GM12878 (cell line): Measurements from ENCODE around the gene PCSK2. TPM values are rescaled to one million over a fixed set of nuclear protein-coding genes. Genes with fewer than 3 reads are reported as not detected.

Experiments
- ATAC-seq: fragments of 200-7000 bp; cut with Tn5 transposase; 3 replicates; pipeline ENCODE4 v1.9.1; 2020; ENCODE audit warnings: mild to moderate bottlenecking, moderate library complexity
- BruUV-seq: library from RNA; stranded (reverse); fragments of 400-500 nt; replicated peaks from 2 replicates; lab custom pipeline; 2021; lab: Mats Ljungman, UMichigan
- CTCF ChIA-PET: fragments of 300-600 bp; sonication (Branson Sonifier 250); formaldehyde crosslinking; extraction: SDS; loops from one replicate; lab custom pipeline; 2021; ENCODE audit warnings: inconsistent platforms; lab: Yijun Ruan, JAX
- POLR2A ChIA-PET: fragments of 350-600 bp; formaldehyde crosslinking; extraction: SDS; loops from one replicate; lab custom pipeline; 2021; ENCODE audit warnings: inconsistent platforms; lab: Charles Lee
- RAD21 ChIA-PET: fragments of 300-600 bp; sonication (Branson Sonifier 250); formaldehyde crosslinking; loops from one replicate; lab custom pipeline; 2023; ENCODE audit warnings: antibody characterized with exemption; ENCODE audit not compliant: unreplicated experiment; lab: Charles Lee
- SMC1A ChIA-PET: fragments of 300-600 bp; sonication (Branson Sonifier 250); formaldehyde crosslinking; loops from one replicate; lab custom pipeline; 2023; ENCODE audit not compliant: unreplicated experiment, uncharacterized antibody; lab: Charles Lee
- DNase-seq: peaks from one replicate; pipeline ENCODE4 v3.0.0-alpha.2; 2011; ENCODE audit warnings: low read depth, low spot score
- FAIRE-seq: peaks from 3 replicates; lab custom pipeline; 2011; peaks lifted over from hg19 to GRCh38; lab: Jason Lieb, UNC
- H2AFZ ChIP-seq: 2 replicates; pipeline ENCODE4 v1.6.0; 2011; ENCODE audit warnings: low read depth, low read length, control low read depth; ENCODE audit not compliant: control insufficient read depth
- H3K27ac ChIP-seq: 2 replicates; pipeline ENCODE4 v1.5.1; 2011; ENCODE audit warnings: control low read depth; ENCODE audit not compliant: control insufficient read depth, insufficient read depth
- H3K27me3 ChIP-seq, 2 experiments: replicated peaks in 1 of 2; 2 replicates each; pipeline versions ENCODE4 v1.6.0 to v1.6.1; 2011; ENCODE audit warnings: low read length in 1 of 2; ENCODE audit not compliant: control insufficient read depth in 2 of 2, insufficient read depth in 2 of 2
- H3K36me3 ChIP-seq, 2 experiments: 2 replicates each; pipeline ENCODE4 v1.5.1; 2011; ENCODE audit warnings: low read length in 1 of 2; ENCODE audit not compliant: control insufficient read depth in 2 of 2, insufficient read depth in 2 of 2
- H3K4me1 ChIP-seq: 2 replicates; pipeline ENCODE4 v1.6.1; 2011; ENCODE audit warnings: mild to moderate bottlenecking, low read length, moderate library complexity, mixed read lengths; ENCODE audit not compliant: control insufficient read depth, insufficient read depth
- H3K4me2 ChIP-seq: 2 replicates; pipeline ENCODE4 v1.6.0; 2011; ENCODE audit warnings: control low read depth; ENCODE audit not compliant: control insufficient read depth, insufficient read depth
- H3K4me3 ChIP-seq: fragments of 200-600 bp; sonication (generic); 2 replicates; pipeline ENCODE4 v1.5.1; 2016
- H3K79me2 ChIP-seq: 2 replicates; pipeline ENCODE4 v1.6.0; 2011; ENCODE audit warnings: low read length; ENCODE audit not compliant: control insufficient read depth, insufficient read depth
- H3K9ac ChIP-seq: 2 replicates; pipeline ENCODE4 v1.8.0; 2011; ENCODE audit warnings: low read length, control low read depth, mixed read lengths; ENCODE audit not compliant: control insufficient read depth, insufficient read depth
- H3K9me3 ChIP-seq: replicated peaks from 3 replicates; pipeline ENCODE4 v1.5.1; 2011; ENCODE audit warnings: mild to moderate bottlenecking, low read length; ENCODE audit not compliant: control insufficient read depth, insufficient read depth
- H4K20me1 ChIP-seq: 2 replicates; pipeline ENCODE4 v1.6.0; 2011; ENCODE audit not compliant: control insufficient read depth, insufficient read depth
- IKZF1 ChIP-seq: fragments of 450-650 bp; conservative IDR thresholded peaks from 2 replicates; pipeline ENCODE4 v1.6.1; 2017; ENCODE audit warnings: antibody characterized with exemption, mild to moderate bottlenecking
- MEF2B ChIP-seq: fragments of 450-650 bp; IDR thresholded peaks from 2 replicates; pipeline ENCODE4 v1.6.1; 2018; ENCODE audit warnings: mild to moderate bottlenecking, moderate library complexity; ENCODE audit not compliant: partially characterized antibody, poor library complexity, severe bottlenecking
- NRF1 ChIP-seq: conservative IDR thresholded peaks from 2 replicates; pipeline ENCODE4 v1.6.1; 2011; ENCODE audit warnings: mild to moderate bottlenecking, low read depth, low read length, improper control_type of control experiment
- PRDM15 ChIP-seq: fragments of 450-650 bp; formaldehyde crosslinking; IDR thresholded peaks from 2 replicates; pipeline ENCODE4 v1.4.0; 2020; ENCODE audit warnings: mild to moderate bottlenecking, moderate library complexity
- RCOR1 ChIP-seq: conservative IDR thresholded peaks from 2 replicates; pipeline ENCODE4 v1.6.1; 2012; ENCODE audit warnings: low read depth, low read length, improper control_type of control experiment
- ZBED1 ChIP-seq: IDR thresholded peaks from 2 replicates; pipeline ENCODE4 v1.6.1; 2016; ENCODE audit warnings: borderline replicate concordance
- ZNF592 ChIP-seq: fragments of 450-650 bp; IDR thresholded peaks from 2 replicates; pipeline ENCODE4 v1.6.1; 2017; ENCODE audit warnings: mild to moderate bottlenecking, moderate library complexity
- WGBS: methylation state at CpG from one replicate; pipeline ENCODE4 v1.1.6; 2016; ENCODE audit warnings: low lambda C conversion rate; ENCODE audit not compliant: insufficient replicate concordance, insufficient coverage; ENCODE audit errors: missing lambda C conversion rate; 5-methylcytosine and 5-hydroxymethylcytosine counted together
- in situ Hi-C: fragments of 300-500 bp; cut with MboI; formaldehyde crosslinking; loops from 9 replicates; pipeline ENCODE4 v1.14.3; 2018; ENCODE audit warnings: mixed read lengths
- intact Hi-C: fragments of 100-400 bp; cut with micrococcal nuclease; formaldehyde crosslinking; loops from one replicate; pipeline ENCODE4 v1.14.2; 2022; ENCODE audit not compliant: unreplicated experiment
- polyA plus RNA-seq, 11 experiments: library from polyadenylated mRNA; depleted of rRNA in 4 of 11; unstranded in 6 of 11; stranded (reverse) in 5 of 11; fragments of >200 nt; fragmentation: Nextera tagmentation in 4 of 11; fragmentation: Illumina TruSeq in 1 of 11; extraction: Ambion mirVana in 4 of 11; extraction: Trizol in 1 of 11; gene quantifications; 1 replicate in 1 of 11; 2 replicates in 10 of 11; pipeline versions ENCODE4 v1.2.1 to v1.2.3, GENCODE V29; 2011 to 2016; ENCODE audit warnings: inconsistent platforms in 2 of 11, missing spikeins in 2 of 11, low read depth in 1 of 11
- total RNA-seq, 4 experiments: library from RNA; depleted of rRNA in 3 of 4; stranded (reverse); fragments of >200 nt in 3 of 4; fragmentation: Illumina TruSeq in 1 of 4; extraction: Trizol in 1 of 4; gene quantifications; 2 replicates each; pipeline versions ENCODE4 v1.2.1 to v1.2.3, GENCODE V29; 2013 to 2021
- TF ChIP-seq, protein P1 (sequence below): IDR thresholded peaks from 2 replicates; pipeline ENCODE4 v1.6.1; 2011; ENCODE audit warnings: mild to moderate bottlenecking, low read depth, low read length, moderate library complexity; ENCODE audit not compliant: insufficient replicate concordance
- TF ChIP-seq, protein P2 (sequence below): IDR thresholded peaks from 2 replicates; pipeline ENCODE4 v1.6.1; 2011; ENCODE audit warnings: low read depth, mild to moderate bottlenecking, low read length, moderate library complexity, borderline replicate concordance; ENCODE audit errors: extremely low read depth

Gene PCSK2
- total and polyA plus RNA-seq, 10 of the 15 experiments (the other 5 are each of a cell fraction or from before 2014, with no cell fraction given): not detected

- 42% methylated on average over 7 of the region's 7 CpGs for WGBS
- in situ Hi-C loops: no loop called here
- H2AFZ ChIP-seq: no peak overlapping the region
- H3K79me2 ChIP-seq: no peaks in the 10 kb centered on the region
- H3K9me3 ChIP-seq: no peaks in the 10 kb centered on the region
- ChIA-PET CTCF (interaction anchor here (2.7 kb wide), 1 partner anchor 11 kb away, joined by 11 read pairs; no protein-coding TSS in a partner anchor), POLR2A (no interaction called here), RAD21 (no interaction called here), SMC1A (interaction anchor here (1.0 kb wide), 1 partner anchor 11 kb away, joined by 3 read pairs; no protein-coding TSS in a partner anchor)
- intact Hi-C loops: no loop called here
- BruUV-seq: no TSS peak
- DNase-seq: no peak
- FAIRE-seq: no peak
- no peak overlapping the region for H3K4me3 ChIP-seq
- H3K4me2 ChIP-seq: no peak overlapping the region
- no peaks in the 10 kb centered on the region for H3K4me1 ChIP-seq
- no peaks in the 10 kb centered on the region for H4K20me1 ChIP-seq
- H3K36me3 ChIP-seq: no peaks in the 10 kb centered on the region
- peaks cover 0 to 1% of the 10 kb centered on the region in 2 experiments; a peak in 2 of 4 replicates for H3K27me3 ChIP-seq
- ATAC-seq: no peak
- H3K9ac ChIP-seq: no peak overlapping the region
- H3K27ac ChIP-seq: no peak overlapping the region
- TF ChIP-seq, protein P1, sequence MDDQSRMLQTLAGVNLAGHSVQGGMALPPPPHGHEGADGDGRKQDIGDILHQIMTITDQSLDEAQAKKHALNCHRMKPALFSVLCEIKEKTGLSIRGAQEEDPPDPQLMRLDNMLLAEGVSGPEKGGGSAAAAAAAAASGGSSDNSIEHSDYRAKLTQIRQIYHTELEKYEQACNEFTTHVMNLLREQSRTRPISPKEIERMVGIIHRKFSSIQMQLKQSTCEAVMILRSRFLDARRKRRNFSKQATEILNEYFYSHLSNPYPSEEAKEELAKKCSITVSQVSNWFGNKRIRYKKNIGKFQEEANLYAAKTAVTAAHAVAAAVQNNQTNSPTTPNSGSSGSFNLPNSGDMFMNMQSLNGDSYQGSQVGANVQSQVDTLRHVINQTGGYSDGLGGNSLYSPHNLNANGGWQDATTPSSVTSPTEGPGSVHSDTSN: no peak
- TF ChIP-seq RCOR1 (no peak), MEF2B (no peak), ZBED1 (no peak), IKZF1 (no peak), ZNF592 (no peak), PRDM15 (no peak), NRF1 (no peak)
- TF ChIP-seq, protein P2, sequence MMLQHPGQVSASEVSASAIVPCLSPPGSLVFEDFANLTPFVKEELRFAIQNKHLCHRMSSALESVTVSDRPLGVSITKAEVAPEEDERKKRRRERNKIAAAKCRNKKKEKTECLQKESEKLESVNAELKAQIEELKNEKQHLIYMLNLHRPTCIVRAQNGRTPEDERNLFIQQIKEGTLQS: no peak
Observed at GRCh38 chr20:17494201-17494600, 267.4 kb downstream of the PCSK2 start.
